ENCODE data around the gene KBTBD6. TPM values are rescaled to one million over a fixed set of nuclear protein-coding genes. Genes with fewer than 3 reads are reported as not detected.
A peak's percentile ranks its signal among the peaks of the same experiment; 100 is the strongest.
"Not testable (repeated sequence)": the region's sequence is repeated elsewhere in the genome, so short reads cannot be mapped to it uniquely, and the experiment has no call there.

KBTBD6 gene
- total and polyA plus RNA-seq, 2 of the 8 experiments (the other 6 are each of a cell fraction or from before 2014, with no cell fraction given), result 4.5 to 11.3 TPM

DNA sequence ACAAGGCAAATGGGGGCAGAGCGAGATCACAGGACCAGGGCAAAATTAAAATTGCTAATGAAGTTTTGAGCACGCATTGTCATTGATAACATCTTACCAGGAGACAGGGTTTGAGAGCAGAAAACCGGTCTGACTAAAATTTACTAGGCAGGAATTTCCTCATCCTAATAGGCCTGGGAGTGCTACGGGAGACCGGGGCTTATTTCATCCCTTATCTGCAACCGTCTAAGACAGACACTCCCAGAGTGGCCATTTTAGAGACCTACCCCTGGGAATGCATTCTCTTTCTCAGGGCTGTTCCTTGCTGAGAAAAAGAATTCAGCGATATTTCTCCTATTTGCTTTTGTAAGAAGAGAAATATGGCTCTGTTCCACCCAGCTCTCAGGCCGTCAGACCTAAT, 43.0 kb upstream of the KBTBD6 start:
- H2BK5ac ChIP-seq (ENCODE audit: low read depth, low read length); H2BK15ac ChIP-seq (ENCODE audit: low read length); H2AFZ ChIP-seq (ENCODE audit: low read length); H4K91ac ChIP-seq (replicated peaks; ENCODE audit: insufficient read length, low read length); H3K56ac ChIP-seq (replicated peaks; ENCODE audit: insufficient read length, low read depth, low read length); CTCF ChIA-PET (ENCODE audit: partially characterized antibody); H3K18ac ChIP-seq (ENCODE audit: extremely low read depth, low read length); H2AK5ac ChIP-seq (ENCODE audit: low read depth, low read length); H3K27ac ChIP-seq (ENCODE audit: low read depth, low read length); H2BK20ac ChIP-seq (ENCODE audit: low read length); FAIRE-seq; H4K8ac ChIP-seq (ENCODE audit: extremely low read depth, insufficient read depth, low read length); H3K23ac ChIP-seq (ENCODE audit: insufficient read length); H4K20me1 ChIP-seq (replicated peaks in 1 of 2; ENCODE audit: control insufficient read depth in 1 of 2, insufficient read depth in 2 of 2, low read length in 2 of 2); H2BK12ac ChIP-seq (ENCODE audit: low read depth, low read length); H2BK120ac ChIP-seq (replicated peaks; ENCODE audit: low read depth, low read length); H3K14ac ChIP-seq (ENCODE audit: insufficient read length); H3K4me2 ChIP-seq (ENCODE audit: insufficient read depth in 1 of 2, low read depth in 2 of 2, low read length in 2 of 2); H3K4ac ChIP-seq (replicated peaks; ENCODE audit: insufficient read length, low read depth, low read length); H3K27me3 ChIP-seq (replicated peaks in 1 of 4; ENCODE audit: control insufficient read depth in 3 of 4, extremely low read depth in 1 of 4, insufficient read depth in 3 of 4, low read length in 3 of 4); H3K79me1 ChIP-seq (ENCODE audit: low read depth, low read length); H3K36me3 ChIP-seq (ENCODE audit: control insufficient read depth in 2 of 4, insufficient read depth in 4 of 4, low read length in 3 of 4); POLR2A ChIA-PET (ENCODE audit: partially characterized antibody); DNase-seq (ENCODE audit: low read depth in 1 of 2, low spot score in 2 of 2); H3K23me2 ChIP-seq (ENCODE audit: low read depth, low read length); H3K4me1 ChIP-seq (replicated peaks in 1 of 4; ENCODE audit: control insufficient read depth in 3 of 4, insufficient read depth in 4 of 4, low read length in 3 of 4); H3K4me3 ChIP-seq (ENCODE audit: extremely low read depth in 1 of 4, insufficient read depth in 2 of 4, low read depth in 3 of 4, low read length in 4 of 4); H3K9ac ChIP-seq (replicated peaks in 1 of 4; ENCODE audit: extremely low read depth in 1 of 4, low read depth in 3 of 4, low read length in 3 of 4); H3K79me2 ChIP-seq (ENCODE audit: control insufficient read depth in 1 of 2, insufficient read depth in 2 of 2, low read length in 2 of 2); H4K5ac ChIP-seq (ENCODE audit: insufficient read length, low read depth, low read length): not testable (repeated sequence)
- peaks cover 12 to 14% of the 10 kb centered on the region in 2 experiments; a peak in 3 of 4 replicates for H3K9me3 ChIP-seq (ENCODE audit: insufficient read depth in 2 of 2, low read depth in 1 of 2, low read length in 1 of 2)
- peak in 1 of 2 experiments; percentile 82; a peak in 1 of 3 replicates for TF ChIP-seq EP300 (IDR thresholded peaks at IDR 0.05; ENCODE audit: borderline replicate concordance in 1 of 2, low read depth in 2 of 2, low read length in 2 of 2)
- WGBS, 2 experiments (ENCODE audit: extremely low coverage in 1 of 2, insufficient coverage in 1 of 2, insufficient read length in 1 of 2, insufficient replicate concordance in 2 of 2, low coverage in 1 of 2, low lambda C conversion rate in 2 of 2, missing lambda C conversion rate in 1 of 2), result 84% methylated on average over 8 of the region's 8 CpGs; no CpG with 5 or more reads in 1 of the 2 experiments

All from H1 (cell line).